ENCODE results near the gene AFAP1. TPM values are rescaled to one million over a fixed set of nuclear protein-coding genes. Genes with fewer than 3 reads are reported as not detected.
A peak's percentile ranks its signal among the peaks of the same experiment; 100 is the strongest.

The AFAP1 gene
- total and polyA plus RNA-seq, 2 donors (not counting 3 experiments of a cell fraction or from before 2014, with no cell fraction given): 32.3 to 103 TPM

DNA sequence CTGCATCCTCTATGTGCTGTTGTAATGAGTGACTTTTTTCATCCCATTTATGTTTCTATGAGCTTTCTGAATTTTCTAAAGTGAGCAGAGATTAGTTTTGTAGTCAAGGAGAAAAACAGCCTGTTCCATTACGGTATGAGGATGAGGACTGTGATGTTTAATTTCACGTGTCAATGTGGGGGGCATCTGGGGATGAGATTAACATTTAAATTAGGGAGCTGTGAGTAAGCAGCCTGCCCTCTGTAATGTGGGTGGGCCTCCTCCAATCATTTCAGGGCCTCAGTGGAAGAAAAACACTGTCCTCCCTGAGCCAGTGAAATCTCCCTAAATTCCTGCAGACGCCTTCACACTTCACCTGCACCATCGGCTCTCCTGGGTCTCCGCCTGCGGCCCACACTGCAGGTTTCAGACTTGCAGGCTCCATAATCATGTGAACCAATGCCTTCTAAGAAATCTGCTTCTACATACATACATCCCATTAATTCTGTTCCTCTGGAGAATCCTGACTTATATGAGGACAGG lies 121.7 kb downstream of the AFAP1 start:
- POLR2A ChIA-PET: no interaction called here
- H4K20me1 ChIP-seq (replicated peaks; ENCODE audit: control insufficient read depth, extremely low read depth, insufficient read depth, low read length): no peaks in the 10 kb centered on the region
- H2AFZ ChIP-seq (ENCODE audit: low read depth, low read length): no peak overlapping the region
- H3K27ac ChIP-seq (ENCODE audit: insufficient read depth, low read depth, low read length): no peak overlapping the region
- H3K9me3 ChIP-seq (replicated peaks; ENCODE audit: control insufficient read depth, insufficient read depth, low read length): no peaks in the 10 kb centered on the region
- TF ChIP-seq MYC (IDR thresholded peaks at IDR 0.05; ENCODE audit: low read depth, low read length) (no peak), JUN (IDR thresholded peaks at IDR 0.05; ENCODE audit: borderline replicate concordance, insufficient read depth, insufficient read length, low read depth) (no peak), EZH2 (IDR thresholded peaks at IDR 0.05; ENCODE audit: borderline replicate concordance, low read depth, low read length, severe bottlenecking) (no peak), FOS (IDR thresholded peaks at IDR 0.05; ENCODE audit: borderline replicate concordance, insufficient read depth, low read length) (no peak), POLR2A (IDR thresholded peaks at IDR 0.05; ENCODE audit: low read depth, low read length) (no peak), CTCF (IDR thresholded peaks at IDR 0.05; ENCODE audit: extremely low read depth in 1 of 2, insufficient read depth in 1 of 2, low read depth in 1 of 2, low read length in 2 of 2) (no peak), POLR2AphosphoS5 (IDR thresholded peaks at IDR 0.05; ENCODE audit: insufficient read depth, low read depth, low read length) (no peak), GATA2 (IDR thresholded peaks at IDR 0.05; ENCODE audit: insufficient read depth, insufficient read length, low read depth, low read length) (no peak)
- TF ChIP-seq, protein P1, sequence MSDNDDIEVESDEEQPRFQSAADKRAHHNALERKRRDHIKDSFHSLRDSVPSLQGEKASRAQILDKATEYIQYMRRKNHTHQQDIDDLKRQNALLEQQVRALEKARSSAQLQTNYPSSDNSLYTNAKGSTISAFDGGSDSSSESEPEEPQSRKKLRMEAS (IDR thresholded peaks at IDR 0.05; ENCODE audit: insufficient read depth, insufficient read length): no peak
- FAIRE-seq (peak; percentile 37), DNase-seq (ENCODE audit: low read depth, low spot score) (no peak)
- dilution Hi-C loops (cut with MboI; ENCODE audit: extremely low pct_ligation_motif_present, low sequenced_read_pairs) (no loop called here), intact Hi-C loops (cut with micrococcal nuclease) (no loop called here)
- H3K4me3 ChIP-seq (replicated peaks in 1 of 3; ENCODE audit: insufficient read depth in 1 of 3, low read depth in 1 of 3, low read length in 3 of 3): no peak overlapping the region
- no peaks in the 10 kb centered on the region for H3K27me3 ChIP-seq (ENCODE audit: control insufficient read depth in 2 of 2, insufficient read depth in 2 of 2, low read length in 2 of 2)
- H3K9me1 ChIP-seq (replicated peaks; ENCODE audit: control insufficient read depth, extremely low read depth, insufficient read depth, low read length): no peaks in the 10 kb centered on the region
- peaks cover 38% of the 10 kb centered on the region for H3K79me2 ChIP-seq (ENCODE audit: control insufficient read depth, insufficient read depth, low read length)
- no peak overlapping the region for H3K9ac ChIP-seq (replicated peaks; ENCODE audit: extremely low read depth, insufficient read depth, low read length)
- BruUV-seq (replicated peaks): no TSS peak
- CTCF ChIA-PET: interaction anchor here (0.7 to 7.2 kb wide), 3 partner anchors 14 to 26 kb away, joined by 3 to 33 read pairs (median 6); no protein-coding TSS in a partner anchor
- H3K36me3 ChIP-seq (ENCODE audit: control insufficient read depth in 2 of 2, extremely low read depth in 1 of 2, insufficient read depth in 2 of 2, low read length in 2 of 2): peaks cover 35 to 40% of the 10 kb centered on the region in 2 experiments
- no peak overlapping the region for H3K4me2 ChIP-seq (ENCODE audit: insufficient read depth, low read length)
- H3K4me1 ChIP-seq (ENCODE audit: control insufficient read depth, extremely low read depth, insufficient read depth, low read length): peaks cover 13% of the 10 kb centered on the region
